Hepatocyte (in vitro differentiated cells): Measurements from ENCODE around the gene RC3H1.

ENCODE experiments used
- EZH2 ChIP-seq: fragments of 200-600 bp; sonication (generic); IDR thresholded peaks from 2 replicates; pipeline ENCODE4 v1.6.1; 2016; ENCODE audit warnings: antibody characterized with exemption, mild to moderate bottlenecking, borderline replicate concordance
- TF ChIP-seq, protein P1 (sequence below): fragments of 200-600 bp; sonication (generic); IDR thresholded peaks from 2 replicates; pipeline ENCODE4 v1.5.1; 2016; ENCODE audit warnings: antibody characterized with exemption, mild to moderate bottlenecking; ENCODE audit not compliant: poor library complexity

DNA sequence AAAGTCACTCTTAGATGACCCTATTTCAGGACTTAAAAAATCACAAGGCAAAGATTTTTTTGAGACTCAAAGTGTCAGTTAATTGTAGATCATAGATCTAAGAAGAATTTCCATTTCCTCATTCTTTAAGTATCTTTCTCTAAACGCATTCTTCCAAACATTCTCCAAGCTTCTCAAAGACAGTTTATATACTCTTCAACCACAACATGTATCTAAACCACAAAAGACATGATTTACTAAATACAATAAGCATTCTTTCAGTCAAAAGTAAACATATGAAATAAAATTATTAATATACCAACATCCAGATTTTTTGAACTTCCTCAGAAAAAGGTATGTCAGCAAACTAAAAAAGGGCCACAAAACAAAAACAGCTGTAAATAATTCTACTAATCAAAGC is 24.4 kb downstream of the RC3H1 start:
- TF ChIP-seq, protein P1, sequence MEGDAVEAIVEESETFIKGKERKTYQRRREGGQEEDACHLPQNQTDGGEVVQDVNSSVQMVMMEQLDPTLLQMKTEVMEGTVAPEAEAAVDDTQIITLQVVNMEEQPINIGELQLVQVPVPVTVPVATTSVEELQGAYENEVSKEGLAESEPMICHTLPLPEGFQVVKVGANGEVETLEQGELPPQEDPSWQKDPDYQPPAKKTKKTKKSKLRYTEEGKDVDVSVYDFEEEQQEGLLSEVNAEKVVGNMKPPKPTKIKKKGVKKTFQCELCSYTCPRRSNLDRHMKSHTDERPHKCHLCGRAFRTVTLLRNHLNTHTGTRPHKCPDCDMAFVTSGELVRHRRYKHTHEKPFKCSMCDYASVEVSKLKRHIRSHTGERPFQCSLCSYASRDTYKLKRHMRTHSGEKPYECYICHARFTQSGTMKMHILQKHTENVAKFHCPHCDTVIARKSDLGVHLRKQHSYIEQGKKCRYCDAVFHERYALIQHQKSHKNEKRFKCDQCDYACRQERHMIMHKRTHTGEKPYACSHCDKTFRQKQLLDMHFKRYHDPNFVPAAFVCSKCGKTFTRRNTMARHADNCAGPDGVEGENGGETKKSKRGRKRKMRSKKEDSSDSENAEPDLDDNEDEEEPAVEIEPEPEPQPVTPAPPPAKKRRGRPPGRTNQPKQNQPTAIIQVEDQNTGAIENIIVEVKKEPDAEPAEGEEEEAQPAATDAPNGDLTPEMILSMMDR: no peak
- TF ChIP-seq EZH2: no peak
